B cell (primary cell): ENCODE measurements around the gene NEK6. TPM values are rescaled to one million over a fixed set of nuclear protein-coding genes. Genes with fewer than 3 reads are reported as not detected.

ENCODE experiments used
- ATAC-seq: fragments of 200-7000 bp; cut with Tn5 transposase; one replicate; pipeline ENCODE4 v1.10.0; 2021; ENCODE audit warnings: low read depth, mild to moderate bottlenecking, moderate number of reproducible peaks, moderate library complexity
- CTCF ChIA-PET: fragments of 350-600 bp; sonication (Branson Sonifier 250); formaldehyde crosslinking; loops from one replicate; lab custom pipeline; 2021; ENCODE audit warnings: antibody characterized with exemption, inconsistent platforms; lab: Charles Lee
- POLR2A ChIA-PET: fragments of 350-600 bp; sonication (Branson Sonifier 250); formaldehyde crosslinking; loops from one replicate; lab custom pipeline; 2021; ENCODE audit warnings: antibody characterized with exemption; lab: Charles Lee
- DNase-seq: peaks from one replicate; pipeline ENCODE4 v3.0.0; 2013
- H2AFZ ChIP-seq: 2 replicates; pipeline ENCODE4 v1.6.1; 2012; ENCODE audit warnings: mild to moderate bottlenecking, low read depth, low read length; ENCODE audit not compliant: insufficient read depth, poor library complexity, severe bottlenecking
- H3K27ac ChIP-seq, 2 donors: 1 replicate in 1 of 2; 2 replicates in 1 of 2; pipeline ENCODE4 v1.5.1; 2012 to 2013; ENCODE audit warnings: low read length in 2 of 2, mild to moderate bottlenecking in 2 of 2, moderate library complexity in 1 of 2
- H3K27me3 ChIP-seq, 4 experiments: fragments of 200-600 bp in 1 of 4; sonication (generic) in 1 of 4; replicated peaks in 1 of 4; 1 replicate in 2 of 4; 2 replicates in 2 of 4; pipeline versions ENCODE4 v1.6.1 to v1.7.0; 2013 to 2016; ENCODE audit warnings: low read length in 3 of 4, mild to moderate bottlenecking in 2 of 4, mixed read lengths in 1 of 4, moderate library complexity in 1 of 4; ENCODE audit not compliant: insufficient read depth in 4 of 4, control insufficient read depth in 3 of 4; ENCODE audit errors: control extremely low read depth in 1 of 4
- H3K36me3 ChIP-seq, 2 experiments: replicated peaks in 1 of 2; 1 replicate in 1 of 2; 2 replicates in 1 of 2; pipeline versions ENCODE4 v1.6.1 to v1.7.1; 2013; ENCODE audit warnings: low read length in 1 of 2; ENCODE audit not compliant: insufficient read depth in 2 of 2, control insufficient read depth in 1 of 2; ENCODE audit errors: control extremely low read depth in 1 of 2, extremely low read depth in 1 of 2
- H3K4me1 ChIP-seq, 2 donors: fragments of 200-600 bp in 1 of 2; sonication (generic) in 1 of 2; 1 replicate in 1 of 2; 2 replicates in 1 of 2; pipeline versions ENCODE4 v1.5.1 to v1.6.1; 2013 to 2017; ENCODE audit warnings: low read length in 2 of 2; ENCODE audit not compliant: control insufficient read depth in 2 of 2, insufficient read depth in 2 of 2
- H3K4me2 ChIP-seq: replicated peaks from 2 replicates; pipeline ENCODE3; 2012; ENCODE audit warnings: mild to moderate bottlenecking, low read depth, low read length; ENCODE audit not compliant: poor library complexity, severe bottlenecking
- H3K4me3 ChIP-seq, 5 experiments: fragments of 200-600 bp in 1 of 5; sonication (generic) in 1 of 5; 1 replicate in 3 of 5; 2 replicates in 2 of 5; pipeline versions ENCODE4 v1.5.1 to v1.7.0; 2011 to 2016; ENCODE audit warnings: low read length in 4 of 5, mild to moderate bottlenecking in 4 of 5, low read depth in 2 of 5, control low read depth in 1 of 5, moderate library complexity in 1 of 5; ENCODE audit not compliant: insufficient read depth in 1 of 5; ENCODE audit errors: control extremely low read depth in 1 of 5, extremely low read depth in 1 of 5
- H3K79me2 ChIP-seq: fragments of 200-600 bp; sonication (generic); one replicate; pipeline ENCODE4 v1.6.0; 2016; ENCODE audit warnings: low read length; ENCODE audit not compliant: control insufficient read depth, insufficient read depth
- H3K9ac ChIP-seq: fragments of 200-600 bp; sonication (generic); 2 replicates; pipeline ENCODE4 v1.6.1; 2017; ENCODE audit warnings: mild to moderate bottlenecking, low read length, moderate library complexity
- H3K9me3 ChIP-seq, 3 donors: one replicate each; pipeline versions ENCODE4 v1.6.1 to v1.7.1; 2013; ENCODE audit warnings: low read length in 2 of 3; ENCODE audit not compliant: control insufficient read depth in 2 of 3, insufficient read depth in 1 of 3; ENCODE audit errors: control extremely low read depth in 1 of 3
- H4K20me1 ChIP-seq: 2 replicates; pipeline ENCODE4 v1.6.0; 2012; ENCODE audit warnings: mild to moderate bottlenecking, low read length; ENCODE audit not compliant: insufficient read depth, control insufficient read depth, poor library complexity, severe bottlenecking
- H3K27ac Mint-ChIP-seq: one replicate; pipeline ENCODE4 v1.8.0; 2021; ENCODE audit warnings: mixed read lengths
- H3K27me3 Mint-ChIP-seq: one replicate; pipeline ENCODE4 v1.8.0; 2021; ENCODE audit warnings: mixed read lengths
- H3K4me1 Mint-ChIP-seq: one replicate; pipeline ENCODE4 v1.8.0; 2021; ENCODE audit warnings: mixed read lengths
- H3K4me3 Mint-ChIP-seq: one replicate; pipeline ENCODE4 v1.8.0; 2021; ENCODE audit warnings: mixed read lengths
- H3K9me3 Mint-ChIP-seq: one replicate; pipeline ENCODE4 v1.8.0; 2022; ENCODE audit warnings: mixed read lengths; ENCODE audit not compliant: insufficient read depth
- EZH2 ChIP-seq: IDR thresholded peaks from 2 replicates; pipeline ENCODE4 v1.6.1; 2012; ENCODE audit warnings: borderline replicate concordance, low read depth, mild to moderate bottlenecking, moderate library complexity, low read length; ENCODE audit not compliant: insufficient read depth, poor library complexity, severe bottlenecking
- WGBS: methylation state at CpG from one replicate; pipeline ENCODE4 v1.1.5; 2013; ENCODE audit warnings: missing lambda C conversion rate; ENCODE audit not compliant: insufficient coverage; 5-methylcytosine and 5-hydroxymethylcytosine counted together
- intact Hi-C: fragments of 100-400 bp; cut with micrococcal nuclease; formaldehyde crosslinking; loops from one replicate; pipeline ENCODE4 v1.10.0; 2022
- polyA plus RNA-seq: library from polyadenylated mRNA; depleted of rRNA; stranded (reverse); fragments of >200 nt; gene quantifications from 2 replicates; pipeline ENCODE4 v1.2.3, GENCODE V29; 2012
- total RNA-seq, 2 donors: library from RNA; stranded (reverse); fragments of 120-200 nt in 1 of 2; gene quantifications; 1 replicate in 1 of 2; 2 replicates in 1 of 2; pipeline versions ENCODE4 v1.2.3 to v1.2.4, GENCODE V29; 2013 to 2022
- TF ChIP-seq, protein P1 (sequence below): fragments of 200-600 bp; IDR thresholded peaks from one replicate; pipeline ENCODE4 v1.8.0; 2022; ENCODE audit warnings: antibody characterized with exemption, mild to moderate bottlenecking

The NEK6 gene
- total and polyA plus RNA-seq, 2 donors (not counting 1 experiment from before 2014, with no cell fraction given): 40.0 to 63.1 TPM

GRCh38 chr9:124283228-124283814 is 25.6 kb downstream of the NEK6 start:
- POLR2A ChIA-PET: no interaction called here
- peak overlapping the region; percentile 34 for H3K4me3 Mint-ChIP-seq
- TF ChIP-seq EZH2: no peak
- TF ChIP-seq, protein P1, sequence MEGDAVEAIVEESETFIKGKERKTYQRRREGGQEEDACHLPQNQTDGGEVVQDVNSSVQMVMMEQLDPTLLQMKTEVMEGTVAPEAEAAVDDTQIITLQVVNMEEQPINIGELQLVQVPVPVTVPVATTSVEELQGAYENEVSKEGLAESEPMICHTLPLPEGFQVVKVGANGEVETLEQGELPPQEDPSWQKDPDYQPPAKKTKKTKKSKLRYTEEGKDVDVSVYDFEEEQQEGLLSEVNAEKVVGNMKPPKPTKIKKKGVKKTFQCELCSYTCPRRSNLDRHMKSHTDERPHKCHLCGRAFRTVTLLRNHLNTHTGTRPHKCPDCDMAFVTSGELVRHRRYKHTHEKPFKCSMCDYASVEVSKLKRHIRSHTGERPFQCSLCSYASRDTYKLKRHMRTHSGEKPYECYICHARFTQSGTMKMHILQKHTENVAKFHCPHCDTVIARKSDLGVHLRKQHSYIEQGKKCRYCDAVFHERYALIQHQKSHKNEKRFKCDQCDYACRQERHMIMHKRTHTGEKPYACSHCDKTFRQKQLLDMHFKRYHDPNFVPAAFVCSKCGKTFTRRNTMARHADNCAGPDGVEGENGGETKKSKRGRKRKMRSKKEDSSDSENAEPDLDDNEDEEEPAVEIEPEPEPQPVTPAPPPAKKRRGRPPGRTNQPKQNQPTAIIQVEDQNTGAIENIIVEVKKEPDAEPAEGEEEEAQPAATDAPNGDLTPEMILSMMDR: no peak
- peak overlapping the region; percentile 80 for H3K27ac Mint-ChIP-seq
- intact Hi-C loops: no loop called here
- peaks cover 0 to 13% of the 10 kb centered on the region in 2 experiments for H3K36me3 ChIP-seq
- CTCF ChIA-PET: interaction anchor here (0.9 to 1.4 kb wide), 2 partner anchors 157 to 160 kb away, joined by 3 read pairs; no protein-coding TSS in a partner anchor
- H4K20me1 ChIP-seq: peaks cover 40% of the 10 kb centered on the region
- H3K4me3 ChIP-seq: no peak overlapping the region
- H3K27ac ChIP-seq: no peak overlapping the region
- no peak overlapping the region for H2AFZ ChIP-seq
- H3K9me3 ChIP-seq: no peaks in the 10 kb centered on the region
- ATAC-seq (no peak), DNase-seq (no peak)
- no peaks in the 10 kb centered on the region for H3K27me3 Mint-ChIP-seq
- H3K27me3 ChIP-seq: no peaks in the 10 kb centered on the region
- H3K4me1 ChIP-seq: peaks cover 48 to 83% of the 10 kb centered on the region in 2 donors
- no peaks in the 10 kb centered on the region for H3K9me3 Mint-ChIP-seq
- H3K4me1 Mint-ChIP-seq: peaks cover 84% of the 10 kb centered on the region
- H3K9ac ChIP-seq: no peak overlapping the region
- H3K79me2 ChIP-seq: peaks cover 100% of the 10 kb centered on the region
- WGBS: 73% methylated on average over 14 of the region's 15 CpGs
- H3K4me2 ChIP-seq: peak overlapping the region; percentile 48

GRCh38 chr9:124284237-124284831 is 26.6 kb downstream of the NEK6 start:
- peaks cover 0 to 17% of the 10 kb centered on the region in 2 experiments for H3K36me3 ChIP-seq
- Mint-ChIP-seq H3K9me3 (no peaks in the 10 kb centered on the region), H3K4me3 (no peak overlapping the region), H3K27ac (peak overlapping the region; percentile 96), H3K4me1 (peaks cover 84% of the 10 kb centered on the region), H3K27me3 (no peaks in the 10 kb centered on the region)
- DNase-seq (no peak), ATAC-seq (no peak)
- POLR2A ChIA-PET: interaction anchor here (0.6 kb wide), 1 partner anchor 19 kb away, joined by 6 read pairs; no protein-coding TSS in a partner anchor
- peaks cover 98% of the 10 kb centered on the region for H3K79me2 ChIP-seq
- WGBS: 95% methylated on average over 13 of the region's 18 CpGs
- H3K4me3 ChIP-seq: no peak overlapping the region
- H3K27ac ChIP-seq: peak overlapping the region in 1 of 2 donors; percentile 86
- no peak overlapping the region for H3K9ac ChIP-seq
- CTCF ChIA-PET: interaction anchor here (0.6 to 1.4 kb wide), 2 partner anchors 161 to 252 kb away, joined by 3 read pairs; no protein-coding TSS in a partner anchor
- no peak for TF ChIP-seq EZH2
- TF ChIP-seq, protein P1: no peak
- no peaks in the 10 kb centered on the region for H3K9me3 ChIP-seq
- peaks cover 50 to 87% of the 10 kb centered on the region in 2 donors for H3K4me1 ChIP-seq
- intact Hi-C loops: no loop called here
- H3K27me3 ChIP-seq: no peaks in the 10 kb centered on the region
- no peak overlapping the region for H3K4me2 ChIP-seq
- no peak overlapping the region for H2AFZ ChIP-seq
- H4K20me1 ChIP-seq: peaks cover 36% of the 10 kb centered on the region
